Measurements from ENCODE around the gene TP53TG5. TPM values are rescaled to one million over a fixed set of nuclear protein-coding genes. Genes with fewer than 3 reads are reported as not detected.

The TP53TG5 gene
- total RNA-seq, 3 donors from 2014 or later, result 1.4 to 2.1 (median 1.6) TPM

GRCh38 chr20:45325371-45325770 lies 52.8 kb downstream of the TP53TG5 start:
- ATAC-seq (no peak), DNase-seq (no peak)
- H3K9me3 ChIP-seq, result no peaks in the 10 kb centered on the region
- TF ChIP-seq, protein P1, sequence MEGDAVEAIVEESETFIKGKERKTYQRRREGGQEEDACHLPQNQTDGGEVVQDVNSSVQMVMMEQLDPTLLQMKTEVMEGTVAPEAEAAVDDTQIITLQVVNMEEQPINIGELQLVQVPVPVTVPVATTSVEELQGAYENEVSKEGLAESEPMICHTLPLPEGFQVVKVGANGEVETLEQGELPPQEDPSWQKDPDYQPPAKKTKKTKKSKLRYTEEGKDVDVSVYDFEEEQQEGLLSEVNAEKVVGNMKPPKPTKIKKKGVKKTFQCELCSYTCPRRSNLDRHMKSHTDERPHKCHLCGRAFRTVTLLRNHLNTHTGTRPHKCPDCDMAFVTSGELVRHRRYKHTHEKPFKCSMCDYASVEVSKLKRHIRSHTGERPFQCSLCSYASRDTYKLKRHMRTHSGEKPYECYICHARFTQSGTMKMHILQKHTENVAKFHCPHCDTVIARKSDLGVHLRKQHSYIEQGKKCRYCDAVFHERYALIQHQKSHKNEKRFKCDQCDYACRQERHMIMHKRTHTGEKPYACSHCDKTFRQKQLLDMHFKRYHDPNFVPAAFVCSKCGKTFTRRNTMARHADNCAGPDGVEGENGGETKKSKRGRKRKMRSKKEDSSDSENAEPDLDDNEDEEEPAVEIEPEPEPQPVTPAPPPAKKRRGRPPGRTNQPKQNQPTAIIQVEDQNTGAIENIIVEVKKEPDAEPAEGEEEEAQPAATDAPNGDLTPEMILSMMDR (IDR thresholded peaks at IDR 0.05), result no peak
- no peaks in the 10 kb centered on the region for H3K36me3 ChIP-seq (ENCODE audit: low read depth)
- H3K4me3 ChIP-seq, result no peak overlapping the region
- intact Hi-C loops (cut with DNase I, micrococcal nuclease), result no loop called here
- H3K4me1 ChIP-seq (ENCODE audit: low read depth), result peaks cover 21% of the 10 kb centered on the region

DNA sequence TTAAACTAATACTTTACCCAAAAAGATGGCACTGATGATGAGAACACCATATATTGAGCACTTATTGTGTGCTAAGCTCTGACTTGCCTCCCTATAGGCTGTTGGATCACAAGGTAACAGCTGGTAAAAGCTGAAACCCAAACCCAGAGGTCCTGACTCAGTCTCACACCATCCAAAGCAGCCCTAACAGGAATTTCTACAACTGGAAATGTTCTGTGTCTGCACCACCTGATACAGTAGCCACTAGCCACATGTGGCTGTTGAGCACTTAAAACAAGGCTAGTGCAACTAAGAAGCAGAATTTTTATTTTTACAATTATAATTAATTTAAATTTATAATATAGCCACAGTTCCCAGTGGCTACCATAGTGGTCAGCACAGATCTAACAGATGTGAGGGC lies 54.4 kb downstream of the TP53TG5 start:
- TF ChIP-seq, protein P1 (IDR thresholded peaks at IDR 0.05), result no peak
- intact Hi-C loops (cut with DNase I, micrococcal nuclease), result loop anchor here in 1 of 2 donors (5.0 kb wide), 1 partner anchor 114 kb away; no protein-coding TSS in a partner anchor
- ATAC-seq, result no peak
- H3K9me3 ChIP-seq, result no peaks in the 10 kb centered on the region
- H3K4me1 ChIP-seq (ENCODE audit: low read depth), result peaks cover 27% of the 10 kb centered on the region
- H3K4me3 ChIP-seq, result no peak overlapping the region
- DNase-seq, result no peak
- H3K36me3 ChIP-seq (ENCODE audit: low read depth), result no peaks in the 10 kb centered on the region

DNA sequence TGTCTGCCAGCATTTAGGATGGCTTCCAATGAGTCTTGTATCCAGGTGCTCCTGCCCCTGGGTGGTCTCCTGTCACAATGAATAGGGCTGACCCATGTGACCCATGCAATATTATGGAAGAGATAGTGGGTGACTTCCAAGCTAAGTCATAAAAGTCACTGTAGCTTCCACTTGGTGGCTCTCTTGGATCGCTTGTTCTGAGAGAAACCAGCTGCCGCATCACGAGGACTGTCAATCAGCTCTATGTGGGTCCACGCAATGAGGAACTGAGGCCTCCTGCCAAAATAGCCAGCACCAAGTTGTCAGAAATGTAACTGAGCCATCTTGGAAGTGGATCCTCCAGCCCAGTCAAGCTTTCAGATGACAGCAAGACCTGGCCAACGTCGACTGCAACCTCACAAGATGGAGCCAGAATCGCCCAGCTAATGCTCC lies 55.2 kb downstream of the TP53TG5 start:
- TF ChIP-seq, protein P1 (IDR thresholded peaks at IDR 0.05), result no peak
- Histone ChIP-seq H3K36me3 (ENCODE audit: low read depth) (no peaks in the 10 kb centered on the region), H3K9me3 (no peaks in the 10 kb centered on the region), H3K4me3 (no peak overlapping the region), H3K4me1 (ENCODE audit: low read depth) (peaks cover 27% of the 10 kb centered on the region)
- ATAC-seq (peak; percentile 67), DNase-seq (peak in 2 of 3 donors; percentile 55 to 75)
- intact Hi-C loops (cut with DNase I, micrococcal nuclease), result loop anchor here in 1 of 2 donors (5.0 kb wide), 1 partner anchor 114 kb away; no protein-coding TSS in a partner anchor

Small RNA genes within 50 kb of the gene (microRNA-seq; reads per million reads assigned to microRNA genes)
- gene MIR6812, result not detected

Other genes starting within 250 kb of the TP53TG5 start
- gene PI3, start 203.4 kb downstream of the TP53TG5 start, total RNA-seq, result 100 to 1,000 TPM in 2 of 3 donors, 10 to 100 TPM in 1; 86.8 to 399 (median 294) TPM
- gene SEMG1, start 171.3 kb downstream of the TP53TG5 start, total RNA-seq, result not detected
- gene SEMG2, start 157.0 kb downstream of the TP53TG5 start, total RNA-seq, result not detected
- 100 to 1,000 TPM in 1 of 3 donors, 10 to 100 TPM in 2; 29.9 to 132 (median 43.3) TPM for gene SLPI, start 123.8 kb downstream of the TP53TG5 start, total RNA-seq
- not detected for gene RBPJL, start 71.5 kb downstream of the TP53TG5 start, total RNA-seq
- under 1 TPM in 2 of 3 donors, not detected in 1; 0.17 to 0.22 TPM for gene MATN4, start 70.0 kb downstream of the TP53TG5 start, total RNA-seq
- 100 to 1,000 TPM; 114 to 145 (median 122) TPM for gene SDC4, start 29.9 kb downstream of the TP53TG5 start, total RNA-seq
- 10 to 100 TPM; 37.2 to 41.7 (median 39.9) TPM for gene SYS1, start 15.2 kb downstream of the TP53TG5 start, total RNA-seq
- 100 to 1,000 TPM; 108 to 125 (median 124) TPM for gene DBNDD2, start 30.0 kb upstream of the TP53TG5 start, total RNA-seq
- gene PIGT, start 37.8 kb upstream of the TP53TG5 start, total RNA-seq, result 100 to 1,000 TPM in 2 of 3 donors, 10 to 100 TPM in 1; 92.1 to 137 (median 124) TPM
- gene WFDC2, start 91.4 kb upstream of the TP53TG5 start, total RNA-seq, result 100 to 1,000 TPM in 1 of 3 donors, 10 to 100 TPM in 2; 65.7 to 183 (median 78.0) TPM
- not detected for gene SPINT3, start 137.3 kb upstream of the TP53TG5 start, total RNA-seq
- gene WFDC6, start 161.2 kb upstream of the TP53TG5 start, total RNA-seq, result not detected
- not detected for gene EPPIN, start 169.1 kb upstream of the TP53TG5 start, total RNA-seq
- not detected for gene WFDC8, start 201.0 kb upstream of the TP53TG5 start, total RNA-seq

Measured in mucosa of descending colon (tissue), 3 donors.